GM18508 (cell line): ENCODE measurements around the gene WWC2.

Experiments
- ATAC-seq: cut with Tn5 transposase; IDR thresholded peaks from one replicate; pipeline ENCODE4 v1.9.1; 2021; ENCODE audit warnings: moderate number of reproducible peaks; ENCODE audit not compliant: insufficient read depth, unreplicated experiment

Gene WWC2

GRCh38 chr4:183344523-183345255 is 245.6 kb downstream of the WWC2 start:
- ATAC-seq, result no peak

GRCh38 chr4:183345261-183345660 is 246.2 kb downstream of the WWC2 start:
- no peak for ATAC-seq

- ATAC-seq, result no peak
Observed at GRCh38 chr4:183347146-183347545, 248.1 kb downstream of the WWC2 start.

- no peak for ATAC-seq
Observed at GRCh38 chr4:183347566-183347965, 248.5 kb downstream of the WWC2 start.

GRCh38 chr4:183348136-183348535 is 249.1 kb downstream of the WWC2 start:
- ATAC-seq, result no peak

GRCh38 chr4:183348706-183349659 is 249.9 kb downstream of the WWC2 start:
- no peak for ATAC-seq

- ATAC-seq, result no peak
Observed at GRCh38 chr4:183349673-183350072, 250.6 kb downstream of the WWC2 start.

GRCh38 chr4:183350317-183351071 is 251.4 kb downstream of the WWC2 start:
- no peak for ATAC-seq

- no peak for ATAC-seq
Observed at GRCh38 chr4:183352546-183352945, 253.5 kb downstream of the WWC2 start.

GRCh38 chr4:183353557-183353956 is 254.5 kb downstream of the WWC2 start:
- no peak for ATAC-seq

GRCh38 chr4:183354219-183354618 is 255.2 kb downstream of the WWC2 start:
- ATAC-seq, result no peak

- ATAC-seq, result no peak
Observed at GRCh38 chr4:183355405-183355804, 256.3 kb downstream of the WWC2 start.

GRCh38 chr4:183356173-183356830 is 257.2 kb downstream of the WWC2 start:
- no peak for ATAC-seq

- no peak for ATAC-seq
Observed at GRCh38 chr4:183356931-183357675, 258.0 kb downstream of the WWC2 start.

- no peak for ATAC-seq
Observed at GRCh38 chr4:183358215-183358755, 259.2 kb downstream of the WWC2 start.

- no peak for ATAC-seq
Observed at GRCh38 chr4:183360161-183360919, 261.3 kb downstream of the WWC2 start.

- ATAC-seq, result no peak
Observed at GRCh38 chr4:183362036-183362435, 263.0 kb downstream of the WWC2 start.

GRCh38 chr4:183362916-183363542 is 264.0 kb downstream of the WWC2 start:
- no peak for ATAC-seq
